ENCODE results near the gene SLC25A21. TPM values are rescaled to one million over a fixed set of nuclear protein-coding genes. Genes with fewer than 3 reads are reported as not detected.

SLC25A21 gene
- total RNA-seq, 2 donors from 2014 or later, result 0.14 to 0.64 TPM

Small RNA genes lying within 50 kb of the gene (microRNA-seq; reads per million reads assigned to microRNA genes)
- gene MIR4503, result 0 reads per million in 2 donors

Other genes starting within 250 kb of the SLC25A21 start
- gene MIPOL1, start 25.3 kb upstream of the SLC25A21 start, total RNA-seq, result 1 to 10 TPM; 5.1 to 9.1 TPM

Data from left colon (tissue), 2 donors.